Measurements from ENCODE around the gene NR6A1.

NR6A1 gene

GRCh38 chr9:124789531-124789930, 18.4 kb upstream of the NR6A1 start:
- in situ Hi-C loops (cut with MboI; ENCODE audit: low pct_unique_long_range_greater_than_20kb, low sequenced_read_pairs, unreplicated experiment), result loop anchor here (25.0 kb wide), 1 partner anchor 573 kb away; no protein-coding TSS in a partner anchor
- DNase-seq (ENCODE audit: low spot score), result no peak
- TF ChIP-seq, protein P1, sequence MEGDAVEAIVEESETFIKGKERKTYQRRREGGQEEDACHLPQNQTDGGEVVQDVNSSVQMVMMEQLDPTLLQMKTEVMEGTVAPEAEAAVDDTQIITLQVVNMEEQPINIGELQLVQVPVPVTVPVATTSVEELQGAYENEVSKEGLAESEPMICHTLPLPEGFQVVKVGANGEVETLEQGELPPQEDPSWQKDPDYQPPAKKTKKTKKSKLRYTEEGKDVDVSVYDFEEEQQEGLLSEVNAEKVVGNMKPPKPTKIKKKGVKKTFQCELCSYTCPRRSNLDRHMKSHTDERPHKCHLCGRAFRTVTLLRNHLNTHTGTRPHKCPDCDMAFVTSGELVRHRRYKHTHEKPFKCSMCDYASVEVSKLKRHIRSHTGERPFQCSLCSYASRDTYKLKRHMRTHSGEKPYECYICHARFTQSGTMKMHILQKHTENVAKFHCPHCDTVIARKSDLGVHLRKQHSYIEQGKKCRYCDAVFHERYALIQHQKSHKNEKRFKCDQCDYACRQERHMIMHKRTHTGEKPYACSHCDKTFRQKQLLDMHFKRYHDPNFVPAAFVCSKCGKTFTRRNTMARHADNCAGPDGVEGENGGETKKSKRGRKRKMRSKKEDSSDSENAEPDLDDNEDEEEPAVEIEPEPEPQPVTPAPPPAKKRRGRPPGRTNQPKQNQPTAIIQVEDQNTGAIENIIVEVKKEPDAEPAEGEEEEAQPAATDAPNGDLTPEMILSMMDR (IDR thresholded peaks at IDR 0.05; ENCODE audit: extremely low read depth, insufficient read depth, missing control alignments), result no peak

DNA sequence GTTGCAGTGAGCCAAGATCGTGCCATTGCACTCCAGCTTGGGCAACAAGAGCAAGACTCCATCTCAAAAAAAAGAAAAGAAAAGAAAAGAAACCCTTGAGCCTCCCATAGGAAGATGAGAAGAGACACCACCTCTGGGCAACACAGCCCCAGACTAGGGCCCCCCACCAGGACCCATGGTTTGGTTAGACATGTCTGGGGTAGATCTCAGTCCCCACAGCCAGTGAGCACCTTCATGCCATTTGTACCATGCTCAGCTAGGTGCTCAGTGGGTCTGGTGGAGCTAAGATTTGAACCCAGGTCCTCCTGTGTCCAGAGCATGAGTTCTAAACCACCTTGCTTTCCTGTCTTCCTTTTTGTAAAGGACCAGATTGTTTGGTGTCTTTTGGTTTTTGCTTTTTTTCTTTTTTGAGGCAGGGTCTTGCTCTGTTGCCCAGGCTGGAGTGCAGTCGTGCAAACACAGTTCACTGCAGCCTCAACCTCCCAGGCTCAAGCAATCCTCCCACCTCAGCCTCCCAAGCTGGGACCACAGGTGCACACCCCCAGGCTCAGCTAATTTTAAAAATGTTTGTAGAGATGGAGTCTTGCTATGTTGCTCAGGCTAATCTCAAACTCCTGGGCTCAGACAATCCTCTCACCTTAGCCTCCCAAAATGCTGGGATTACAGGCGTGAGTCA, 17.6 kb upstream of the NR6A1 start:
- in situ Hi-C loops (cut with MboI; ENCODE audit: low pct_unique_long_range_greater_than_20kb, low sequenced_read_pairs, unreplicated experiment), result loop anchor here (25.0 kb wide), 1 partner anchor 574 kb away; no protein-coding TSS in a partner anchor
- TF ChIP-seq, protein P1 (IDR thresholded peaks at IDR 0.05; ENCODE audit: extremely low read depth, insufficient read depth, missing control alignments), result no peak
- no peak for DNase-seq (ENCODE audit: low spot score)

DNA sequence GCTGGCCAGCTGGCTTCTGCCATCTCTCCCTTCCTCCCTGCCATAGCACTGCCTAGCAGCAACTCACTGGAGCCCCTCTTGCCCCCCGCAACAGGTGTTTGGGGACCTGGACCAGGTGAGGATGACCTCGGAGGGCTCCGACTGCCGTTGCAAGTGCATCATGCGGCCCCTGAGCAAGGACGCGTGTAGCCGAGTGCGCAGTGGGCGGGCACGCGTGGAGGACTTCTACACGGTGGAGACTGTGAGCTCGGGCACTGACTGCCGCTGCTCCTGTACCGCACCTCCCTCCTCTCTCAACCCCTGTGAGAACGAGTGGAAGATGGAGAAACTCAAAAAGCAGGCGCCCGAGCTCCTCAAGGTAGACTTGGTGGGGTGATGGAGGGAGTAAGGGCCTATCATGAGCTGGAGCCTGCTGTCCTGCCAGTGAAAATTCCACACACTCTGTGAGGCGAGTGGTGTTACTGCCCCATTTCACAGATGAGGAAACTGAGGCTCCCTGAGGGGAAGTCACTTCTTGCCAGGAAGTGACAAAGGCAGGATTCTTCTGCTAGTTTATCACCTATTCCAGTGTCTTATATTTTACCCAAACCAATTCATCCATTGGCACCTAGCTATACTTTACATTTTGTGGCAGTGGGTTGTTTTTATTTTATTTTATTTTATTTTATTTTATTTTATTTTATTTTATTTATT, 15.9 kb upstream of the NR6A1 start:
- TF ChIP-seq, protein P1 (IDR thresholded peaks at IDR 0.05; ENCODE audit: extremely low read depth, insufficient read depth, missing control alignments), result no peak
- DNase-seq (ENCODE audit: low spot score), result no peak
- in situ Hi-C loops (cut with MboI; ENCODE audit: low pct_unique_long_range_greater_than_20kb, low sequenced_read_pairs, unreplicated experiment), result loop anchor here (25.0 kb wide), 1 partner anchor 575 kb away; no protein-coding TSS in a partner anchor

DNA sequence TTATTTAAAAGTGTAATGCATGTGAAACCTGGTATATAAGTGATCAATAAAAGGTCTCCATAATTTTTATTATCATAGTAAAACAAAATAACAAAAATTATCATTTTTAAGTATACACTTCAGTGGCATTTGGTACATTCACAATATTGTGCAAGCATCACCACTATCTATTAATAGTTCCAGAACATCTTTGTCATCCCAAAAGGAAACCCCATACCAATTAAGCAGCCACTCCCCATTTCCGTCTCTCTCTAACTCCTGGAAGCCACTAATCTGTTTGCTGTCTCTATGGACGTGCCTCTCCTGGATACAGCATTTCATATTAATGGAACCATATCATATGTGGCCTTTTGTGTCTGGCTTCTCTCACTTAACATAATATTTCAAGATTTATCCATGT, 13.4 kb upstream of the NR6A1 start:
- TF ChIP-seq, protein P1 (IDR thresholded peaks at IDR 0.05; ENCODE audit: extremely low read depth, insufficient read depth, missing control alignments), result no peak
- DNase-seq (ENCODE audit: low spot score), result no peak
- in situ Hi-C loops (cut with MboI; ENCODE audit: low pct_unique_long_range_greater_than_20kb, low sequenced_read_pairs, unreplicated experiment), result loop anchor here (25.0 kb wide), 1 partner anchor 578 kb away; no protein-coding TSS in a partner anchor

GRCh38 chr9:124783830-124784229, 12.7 kb upstream of the NR6A1 start:
- no peak for DNase-seq (ENCODE audit: low spot score)
- TF ChIP-seq, protein P1 (IDR thresholded peaks at IDR 0.05; ENCODE audit: extremely low read depth, insufficient read depth, missing control alignments), result no peak
- in situ Hi-C loops (cut with MboI; ENCODE audit: low pct_unique_long_range_greater_than_20kb, low sequenced_read_pairs, unreplicated experiment), result loop anchor here (25.0 kb wide), 1 partner anchor 578 kb away; no protein-coding TSS in a partner anchor

- DNase-seq (ENCODE audit: low spot score), result peak; percentile 6
- in situ Hi-C loops (cut with MboI; ENCODE audit: low pct_unique_long_range_greater_than_20kb, low sequenced_read_pairs, unreplicated experiment), result loop anchor here (25.0 kb wide), 1 partner anchor 579 kb away; no protein-coding TSS in a partner anchor
- TF ChIP-seq, protein P1 (IDR thresholded peaks at IDR 0.05; ENCODE audit: extremely low read depth, insufficient read depth, missing control alignments), result no peak
Measured at GRCh38 chr9:124782661-124783574, 11.8 kb upstream of the NR6A1 start.

Measured in GM13977 (cell line).